Gastrocnemius medialis (tissue), 4 donors: Measurements from ENCODE around the gene TSHZ3.

Source experiments
- POLR2A ChIP-seq, 2 donors: fragments of 450-650 bp; IDR thresholded peaks; one replicate each; pipeline ENCODE4 v1.6.1; 2017; ENCODE audit warnings: antibody characterized with exemption in 2 of 2, mild to moderate bottlenecking in 2 of 2, moderate library complexity in 2 of 2
- TF ChIP-seq, protein P1 (sequence below), 5 experiments: fragments of 450-650 bp in 3 of 5; fragments of 200-600 bp in 2 of 5; sonication (generic) in 2 of 5; IDR thresholded peaks in 4 of 5; conservative IDR thresholded peaks in 1 of 5; 1 replicate in 4 of 5; 2 replicates in 1 of 5; pipeline ENCODE4 v1.5.1; 2016 to 2019; ENCODE audit warnings: antibody characterized with exemption in 5 of 5, mild to moderate bottlenecking in 3 of 5, moderate library complexity in 3 of 5

DNA sequence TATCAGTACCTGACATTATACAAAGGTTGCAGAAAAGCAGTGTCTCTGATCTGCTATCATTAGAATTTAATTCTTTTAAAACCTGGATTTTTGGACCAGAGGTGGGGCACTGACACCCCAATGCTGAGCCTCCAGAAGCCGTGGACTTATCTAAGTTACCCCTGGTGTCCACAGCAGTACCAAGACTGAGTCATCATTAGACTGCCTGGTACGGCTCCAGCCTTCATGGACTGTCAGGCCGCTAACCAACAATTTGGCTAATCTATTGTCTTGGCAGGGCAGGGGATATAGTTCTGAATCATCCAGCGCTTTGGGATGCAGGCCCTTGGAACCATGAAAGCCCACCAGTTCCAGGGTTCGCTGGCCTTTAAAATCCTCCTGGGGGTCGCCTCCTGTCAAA lies 78.3 kb downstream of the TSHZ3 start:
- TF ChIP-seq, protein P1, sequence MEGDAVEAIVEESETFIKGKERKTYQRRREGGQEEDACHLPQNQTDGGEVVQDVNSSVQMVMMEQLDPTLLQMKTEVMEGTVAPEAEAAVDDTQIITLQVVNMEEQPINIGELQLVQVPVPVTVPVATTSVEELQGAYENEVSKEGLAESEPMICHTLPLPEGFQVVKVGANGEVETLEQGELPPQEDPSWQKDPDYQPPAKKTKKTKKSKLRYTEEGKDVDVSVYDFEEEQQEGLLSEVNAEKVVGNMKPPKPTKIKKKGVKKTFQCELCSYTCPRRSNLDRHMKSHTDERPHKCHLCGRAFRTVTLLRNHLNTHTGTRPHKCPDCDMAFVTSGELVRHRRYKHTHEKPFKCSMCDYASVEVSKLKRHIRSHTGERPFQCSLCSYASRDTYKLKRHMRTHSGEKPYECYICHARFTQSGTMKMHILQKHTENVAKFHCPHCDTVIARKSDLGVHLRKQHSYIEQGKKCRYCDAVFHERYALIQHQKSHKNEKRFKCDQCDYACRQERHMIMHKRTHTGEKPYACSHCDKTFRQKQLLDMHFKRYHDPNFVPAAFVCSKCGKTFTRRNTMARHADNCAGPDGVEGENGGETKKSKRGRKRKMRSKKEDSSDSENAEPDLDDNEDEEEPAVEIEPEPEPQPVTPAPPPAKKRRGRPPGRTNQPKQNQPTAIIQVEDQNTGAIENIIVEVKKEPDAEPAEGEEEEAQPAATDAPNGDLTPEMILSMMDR (IDR thresholded peaks at IDR 0.05 in 4 of 5, conservative IDR thresholded peaks at IDR 0.05 in 1 of 5), result no peak
- TF ChIP-seq POLR2A (IDR thresholded peaks at IDR 0.05), result no peak
